A549 (cell line): ENCODE results near the gene RASSF8.

Experiments
- CBX8 ChIP-seq: fragments of 200-600 bp; sonication (generic); IDR thresholded peaks from 2 replicates; pipeline ENCODE4 v1.6.1; 2016
- CTCF ChIP-seq: fragments of >200 bp; sonication (Bioruptor Twin); formaldehyde crosslinking; IDR thresholded peaks from 3 replicates; pipeline ENCODE4 v1.5.1; 2016
- HDAC2 ChIP-seq: fragments of 200-600 bp; sonication (generic); IDR thresholded peaks from 2 replicates; pipeline ENCODE4 v1.6.1; 2016
- HMGXB4 ChIP-seq: fragments of 250-450 bp; sonication (Bioruptor Pico); IDR thresholded peaks from 2 replicates; pipeline ENCODE4 v1.5.0; 2021; ENCODE audit warnings: mild to moderate bottlenecking, moderate library complexity, borderline replicate concordance
- JUNB ChIP-seq: fragments of >200 bp; sonication (Bioruptor Twin); formaldehyde crosslinking; IDR thresholded peaks from 2 replicates; pipeline ENCODE4 v1.6.1; 2016
- MAFK ChIP-seq: fragments of 450-650 bp; IDR thresholded peaks from 2 replicates; pipeline ENCODE4 v1.6.1; 2014; ENCODE audit not compliant: partially characterized antibody
- MAX ChIP-seq: IDR thresholded peaks from 2 replicates; pipeline ENCODE4 v1.6.1; 2012
- NR3C1 ChIP-seq: fragments of >200 bp; sonication (Bioruptor Twin); formaldehyde crosslinking; IDR thresholded peaks from 3 replicates; pipeline ENCODE4 v1.6.1; 2017
- SREBF2 ChIP-seq: fragments of 450-650 bp; IDR thresholded peaks from 2 replicates; pipeline ENCODE4 v1.6.1; 2014; ENCODE audit warnings: mild to moderate bottlenecking, moderate library complexity
- USF2 ChIP-seq: fragments of 450-650 bp; IDR thresholded peaks from 2 replicates; pipeline ENCODE4 v1.6.1; 2014; ENCODE audit warnings: antibody characterized with exemption

- no peak for TF ChIP-seq CTCF
- TF ChIP-seq HDAC2: no peak
- no peak for TF ChIP-seq NR3C1
- no peak for TF ChIP-seq USF2
- TF ChIP-seq CBX8: no peak
- TF ChIP-seq JUNB: no peak
- TF ChIP-seq HMGXB4: no peak
- TF ChIP-seq MAFK: no peak
- no peak for TF ChIP-seq SREBF2
- TF ChIP-seq MAX: no peak
These were observed 150.4 kb downstream of the RASSF8 start for GRCh38 chr12:26108915-26109314.
